Fibroblast of skin of back (primary cell): Measurements from ENCODE around the gene TCF7L2.

Experiments used
- DNase-seq: peaks from one replicate; pipeline ENCODE4 v3.0.0-alpha.2; 2013

The TCF7L2 gene

DNA sequence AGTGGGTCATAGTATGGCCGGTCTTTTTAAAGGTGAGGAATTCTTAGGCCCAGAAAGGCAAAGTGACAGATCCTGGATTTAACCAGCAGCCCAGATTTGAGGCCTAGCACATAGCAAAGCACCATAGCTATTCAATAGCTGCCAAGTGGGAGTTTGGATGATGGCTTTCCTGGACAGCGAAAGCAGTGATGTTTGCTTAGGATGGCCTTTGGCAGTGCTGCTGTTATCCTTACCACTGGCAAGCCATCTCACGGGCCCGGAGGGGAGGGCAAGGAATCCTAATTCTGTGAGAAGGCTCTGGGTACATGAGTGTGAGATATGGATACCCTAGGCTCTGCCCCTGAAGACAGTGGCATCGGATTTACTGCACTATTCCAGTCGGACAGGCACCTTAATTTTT lies 50.4 kb downstream of the TCF7L2 start:
- DNase-seq = no peak

DNA sequence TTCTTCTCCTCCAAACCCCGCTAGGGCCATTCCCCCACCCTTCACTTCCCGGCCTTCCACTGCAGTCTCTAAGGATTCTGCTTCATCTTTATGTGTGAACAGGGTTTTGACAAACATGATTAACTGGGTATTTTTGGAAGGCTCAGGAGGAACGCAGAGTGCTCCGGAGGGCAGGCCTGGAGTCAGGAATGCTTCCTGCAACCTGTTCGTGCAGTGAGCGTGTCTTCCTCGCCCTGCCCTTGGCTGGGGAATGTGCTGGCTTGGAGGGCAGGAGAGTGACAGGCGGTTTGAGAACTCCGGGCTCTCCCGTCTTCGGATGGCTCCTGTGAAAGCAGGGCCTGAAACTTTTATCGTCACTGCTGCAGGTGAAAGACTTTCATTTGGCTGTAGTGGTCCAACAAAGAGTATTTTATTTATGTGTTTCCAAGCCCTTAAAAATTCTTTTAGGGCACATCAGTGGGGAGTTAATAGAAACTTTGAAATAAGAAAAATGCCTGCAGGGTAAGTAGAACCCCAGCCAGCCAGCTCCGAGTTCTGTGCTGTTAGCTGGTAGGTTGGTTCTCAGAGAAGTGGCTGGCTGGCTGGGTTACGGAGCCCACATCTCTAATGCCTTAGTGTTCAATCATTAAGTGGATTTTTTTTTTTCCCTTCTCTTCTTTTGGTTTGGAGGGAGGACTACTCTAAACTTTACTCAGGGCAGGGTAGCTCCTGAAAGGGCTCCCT lies 51.0 kb downstream of the TCF7L2 start:
- no peak for DNase-seq

DNA sequence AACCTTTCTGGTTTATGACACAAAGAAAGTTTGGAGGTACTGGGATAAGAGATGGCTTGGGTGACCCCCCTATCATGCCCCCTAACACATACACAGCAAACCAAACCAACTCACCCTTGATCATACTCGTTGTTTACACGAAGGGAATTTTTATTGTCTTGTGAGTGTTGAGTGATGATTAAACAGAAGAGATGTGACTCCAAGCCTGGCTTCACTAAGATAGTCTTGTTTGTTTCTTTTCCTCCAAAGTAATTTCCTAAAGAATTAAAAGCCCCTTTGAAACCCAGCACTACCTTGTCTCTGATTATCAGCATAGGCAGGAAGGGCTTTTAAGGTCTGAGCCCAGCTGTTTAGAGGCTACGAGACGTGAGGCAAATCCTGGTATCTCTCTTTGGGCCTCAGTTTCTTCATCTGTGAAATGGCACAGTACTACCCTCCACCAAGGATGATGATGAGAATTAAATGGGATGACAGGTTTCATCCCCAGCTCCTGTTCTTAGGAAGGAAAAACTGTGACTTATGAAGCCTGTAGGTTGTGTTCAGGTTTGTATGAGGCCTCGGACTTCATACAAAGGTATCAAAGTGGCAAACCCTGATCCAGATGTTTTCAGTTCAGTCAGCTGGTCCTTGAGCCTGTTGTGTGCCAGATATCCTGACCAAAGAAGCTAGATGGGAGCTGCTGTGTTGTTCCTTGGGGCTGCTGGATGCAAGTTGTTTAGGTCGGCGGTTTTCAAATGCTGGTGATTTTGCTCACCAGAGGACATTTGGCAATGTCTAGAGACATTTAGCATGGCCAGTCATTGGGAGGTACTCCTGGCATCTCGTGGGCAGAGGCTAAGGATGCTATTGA lies 51.8 kb downstream of the TCF7L2 start:
- DNase-seq = no peak

DNA sequence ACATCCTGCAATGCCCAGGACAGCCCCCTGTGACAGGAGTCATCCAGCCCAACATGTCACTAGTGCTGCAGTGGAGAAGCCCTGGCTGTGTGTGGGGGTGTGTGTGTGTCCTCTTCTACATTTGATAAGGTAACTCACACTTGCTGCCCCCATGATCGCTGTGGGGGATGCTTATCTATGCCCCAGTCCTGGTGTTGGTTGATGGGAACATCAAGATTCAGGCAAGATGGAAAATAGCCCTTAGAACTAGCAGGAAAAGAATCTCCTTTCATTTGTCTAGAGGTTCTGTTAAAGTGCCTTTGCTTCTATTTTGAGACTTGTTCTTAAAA lies 52.4 kb downstream of the TCF7L2 start:
- no peak for DNase-seq

DNA sequence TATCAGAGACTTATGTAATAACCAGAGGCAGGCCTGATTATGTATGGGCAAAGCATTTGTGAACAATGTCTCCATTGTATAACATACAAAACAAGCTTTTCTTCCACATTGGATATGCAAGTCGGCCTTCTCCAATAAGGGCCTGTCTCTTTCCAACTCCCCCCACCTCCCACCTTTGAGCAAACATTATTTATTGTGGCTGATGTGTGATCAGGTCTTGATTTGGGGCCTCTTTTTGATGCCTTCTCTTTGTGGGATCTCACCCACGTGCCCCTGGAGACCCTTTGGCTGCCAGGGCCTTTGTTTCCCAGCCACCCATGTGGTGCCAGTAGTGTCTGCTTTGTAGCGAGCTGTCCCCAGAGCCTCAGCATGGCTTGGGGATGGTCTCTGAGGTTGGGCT lies 53.0 kb downstream of the TCF7L2 start:
- no peak for DNase-seq

DNA sequence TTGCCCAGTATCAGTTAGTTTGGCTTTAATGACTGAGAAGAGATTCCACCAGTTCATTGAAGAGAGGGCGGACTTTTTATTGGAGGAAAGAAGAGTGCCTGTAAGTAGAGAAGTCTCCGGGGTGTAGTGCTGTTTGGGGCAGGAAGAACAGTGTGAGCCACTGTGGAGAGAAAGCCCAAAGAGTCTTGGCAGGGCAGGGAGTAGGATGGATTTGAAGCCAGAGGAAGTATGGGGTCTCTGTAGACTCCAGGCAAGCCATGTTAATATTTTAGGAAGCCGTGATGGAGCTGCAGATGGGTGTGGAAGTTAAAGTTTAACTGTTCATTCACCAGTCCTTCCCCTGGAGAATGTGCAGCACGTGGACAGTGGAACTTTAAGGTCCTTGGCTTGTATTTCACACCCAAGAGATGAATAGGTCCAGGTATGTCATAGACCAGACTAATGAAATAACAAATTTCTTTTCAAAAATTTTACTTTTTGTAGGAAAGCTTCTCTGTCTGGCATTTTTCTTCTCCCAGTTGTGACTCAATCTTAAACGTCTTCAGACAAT lies 54.1 kb downstream of the TCF7L2 start:
- DNase-seq = no peak

DNA sequence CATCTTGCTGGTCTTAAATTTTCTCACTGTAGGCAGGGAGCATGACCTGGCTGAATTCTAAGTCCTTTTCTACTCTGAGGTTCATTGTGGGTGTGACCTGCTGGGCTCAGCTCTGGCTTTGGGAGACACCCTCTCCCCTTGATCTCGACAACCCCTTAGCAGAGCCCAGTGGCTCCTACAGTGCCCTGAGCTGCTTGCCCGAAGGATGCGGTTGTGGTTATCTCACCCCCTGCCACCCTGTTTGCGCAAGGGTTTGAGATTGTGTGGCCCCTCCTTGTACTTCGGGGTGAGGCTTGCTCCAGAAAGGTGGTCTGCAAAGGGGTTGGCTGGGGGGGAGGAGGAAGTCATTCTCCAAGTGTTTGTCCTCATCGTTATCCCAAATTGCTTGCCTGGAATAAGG lies 55.3 kb downstream of the TCF7L2 start:
- no peak for DNase-seq

DNA sequence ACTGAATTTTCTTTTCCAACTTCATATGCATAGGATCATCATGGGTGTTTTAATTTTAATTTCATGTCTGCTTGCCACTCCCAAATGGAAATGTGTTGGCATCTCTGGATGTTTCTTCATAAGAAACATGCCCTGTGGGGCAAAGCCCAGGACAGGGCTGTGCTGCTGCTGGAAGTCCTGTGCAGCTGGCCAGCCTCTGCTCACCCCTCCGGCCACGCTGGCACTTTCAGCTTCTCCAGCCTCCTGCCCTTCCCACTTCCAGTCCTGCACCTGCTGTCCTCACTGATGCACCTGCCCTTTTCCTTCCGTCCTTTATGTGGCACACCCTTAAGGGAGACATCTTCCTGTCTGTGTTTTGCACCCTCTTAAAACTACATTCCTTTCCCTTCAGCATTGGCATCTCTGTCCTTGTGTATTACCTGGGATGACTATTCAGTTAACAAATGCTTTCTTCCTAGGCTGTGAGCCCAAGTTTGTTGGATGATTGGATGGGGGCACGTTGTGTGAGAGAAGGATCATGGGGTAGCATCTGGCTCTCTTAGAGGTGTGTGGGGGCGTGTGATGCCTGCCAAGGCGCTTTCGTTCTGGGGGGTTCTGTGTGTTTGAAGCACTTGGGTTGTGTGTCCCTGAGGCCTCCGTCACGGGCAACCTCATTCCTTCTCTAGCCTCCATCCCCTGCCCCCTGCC lies 56.8 kb downstream of the TCF7L2 start:
- no peak for DNase-seq

DNA sequence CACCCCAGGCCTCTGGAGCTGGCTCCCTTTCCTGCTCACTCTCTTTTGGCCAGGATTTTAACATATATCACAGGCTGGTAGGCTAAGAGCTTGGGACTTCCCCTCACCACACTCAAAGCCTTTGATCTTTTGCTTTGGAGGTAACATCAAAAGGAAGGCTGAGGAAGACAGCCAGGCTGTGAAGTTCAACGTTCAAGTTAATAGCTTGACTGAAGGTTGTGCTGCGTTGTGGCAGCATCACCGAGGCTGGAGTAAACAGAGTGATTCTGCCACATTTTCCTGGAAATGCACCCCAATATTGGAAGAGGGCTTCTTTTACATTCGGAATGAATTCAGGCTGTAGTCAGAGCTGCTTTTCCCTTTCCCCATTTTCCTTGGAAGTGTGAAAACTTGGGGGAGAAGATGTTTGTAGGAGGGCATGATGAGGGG lies 57.3 kb downstream of the TCF7L2 start:
- no peak for DNase-seq

DNA sequence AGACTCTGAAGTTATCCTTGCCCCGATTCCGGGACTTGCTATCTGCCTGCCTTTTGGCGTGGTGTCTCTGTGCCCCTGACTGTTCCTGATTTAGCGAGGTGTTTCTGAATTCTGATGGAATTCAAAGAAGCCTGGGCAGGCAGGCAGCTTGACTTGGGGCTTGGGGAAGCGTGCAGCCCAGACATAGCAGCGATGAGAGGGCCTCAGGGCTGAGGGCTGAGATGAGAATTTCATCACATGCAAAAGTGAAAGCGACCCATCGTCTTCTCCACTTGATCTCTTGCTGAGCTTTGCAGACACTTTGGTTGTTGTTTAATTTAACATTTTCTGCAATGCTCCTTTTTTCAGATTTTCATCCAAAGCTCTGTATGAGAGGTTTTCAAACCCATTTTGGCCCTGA lies 57.8 kb downstream of the TCF7L2 start:
- DNase-seq = no peak

DNA sequence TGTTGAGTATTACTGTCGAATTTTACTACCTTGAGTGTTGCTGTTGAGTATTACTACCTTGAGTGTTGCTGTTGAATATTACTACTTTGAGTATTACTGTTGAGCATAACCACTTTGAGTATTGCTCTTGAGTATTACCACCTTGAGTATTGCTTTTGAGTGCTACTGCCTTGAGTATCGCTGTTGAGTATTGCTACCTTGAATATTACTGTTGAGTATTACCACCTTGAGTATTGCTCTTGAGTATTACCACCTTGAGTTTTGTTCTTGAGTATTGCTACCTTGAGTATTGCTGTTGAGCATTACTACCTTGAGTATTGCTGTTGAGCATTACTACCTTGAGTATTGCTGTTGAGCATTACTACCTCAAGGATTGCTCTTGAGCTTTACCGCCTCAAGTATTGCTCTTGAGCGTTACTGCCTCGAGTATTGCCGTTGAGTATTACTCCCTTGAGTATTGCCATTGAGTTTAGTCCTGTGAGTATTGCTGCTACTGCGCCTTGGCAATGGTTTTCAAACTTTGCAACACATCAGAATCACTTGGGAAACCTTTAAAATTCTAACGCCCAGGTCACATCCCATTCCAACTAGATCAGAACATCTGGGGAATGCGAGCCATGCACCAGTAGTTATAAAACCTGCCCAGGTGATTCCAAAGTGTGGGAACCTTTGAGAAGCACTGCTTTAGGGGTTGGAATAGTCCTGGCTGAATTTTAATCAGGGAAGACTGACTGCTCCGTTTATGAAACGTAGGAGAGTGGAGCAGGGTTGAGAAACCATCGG lies 61.7 kb downstream of the TCF7L2 start:
- no peak for DNase-seq

DNA sequence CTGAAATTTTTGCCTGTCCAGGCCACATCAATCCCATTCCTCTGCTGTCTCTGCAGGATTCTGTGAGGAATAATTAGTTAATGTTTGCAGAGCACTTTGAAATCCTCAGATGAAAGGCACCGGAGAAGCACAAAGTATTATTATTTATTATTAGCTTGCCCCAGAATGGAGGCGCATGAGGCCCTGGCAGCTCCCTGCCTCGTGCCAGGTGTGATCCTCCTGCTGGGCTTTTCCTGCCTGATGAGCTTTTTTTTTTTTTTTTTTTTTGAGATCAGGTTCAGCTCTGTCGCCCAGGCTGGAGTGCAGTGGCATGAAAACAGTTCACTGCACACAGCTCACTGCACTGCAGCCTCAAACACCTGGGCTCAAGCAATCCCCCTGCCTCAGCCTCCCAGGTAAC lies 65.2 kb downstream of the TCF7L2 start:
- no peak for DNase-seq

DNA sequence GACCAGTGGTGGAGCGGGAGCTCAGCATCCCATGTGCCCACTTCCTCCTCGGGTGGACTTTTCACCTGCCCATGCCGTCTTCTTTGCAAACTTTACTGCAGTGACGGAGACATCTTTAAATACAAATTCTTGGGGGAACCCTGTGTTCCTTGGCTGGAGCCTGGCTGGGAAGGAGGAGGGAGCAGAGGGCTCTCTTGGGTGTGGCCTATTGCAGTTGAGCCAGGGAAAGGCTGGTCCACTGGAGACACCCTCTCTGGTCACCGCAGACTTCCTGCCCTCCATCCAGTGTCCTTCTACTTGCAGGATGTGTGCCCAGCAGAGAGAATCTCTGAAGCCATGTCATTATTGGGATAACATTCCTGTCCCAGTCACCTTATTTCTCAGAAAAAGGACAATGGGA lies 67.3 kb downstream of the TCF7L2 start:
- DNase-seq = no peak

DNA sequence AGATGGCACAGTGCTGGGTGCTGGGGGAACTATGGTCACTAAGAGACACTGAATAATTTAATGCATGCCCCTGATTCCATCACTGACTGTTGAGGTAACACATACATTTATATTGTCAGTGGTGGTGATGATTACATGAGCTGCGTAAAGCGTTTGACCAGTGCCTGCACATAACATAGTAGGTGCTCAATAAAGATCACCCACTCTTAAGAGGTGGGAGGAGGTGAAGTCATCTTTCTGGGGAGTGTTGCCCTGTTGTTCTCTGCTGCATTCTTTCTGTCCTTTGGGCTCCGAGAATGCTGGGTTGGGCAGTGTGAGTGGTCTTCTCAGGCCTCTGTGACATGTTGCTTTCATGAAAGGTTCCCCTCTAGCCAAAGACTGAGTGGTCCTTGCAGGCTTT lies 68.0 kb downstream of the TCF7L2 start:
- no peak for DNase-seq

DNA sequence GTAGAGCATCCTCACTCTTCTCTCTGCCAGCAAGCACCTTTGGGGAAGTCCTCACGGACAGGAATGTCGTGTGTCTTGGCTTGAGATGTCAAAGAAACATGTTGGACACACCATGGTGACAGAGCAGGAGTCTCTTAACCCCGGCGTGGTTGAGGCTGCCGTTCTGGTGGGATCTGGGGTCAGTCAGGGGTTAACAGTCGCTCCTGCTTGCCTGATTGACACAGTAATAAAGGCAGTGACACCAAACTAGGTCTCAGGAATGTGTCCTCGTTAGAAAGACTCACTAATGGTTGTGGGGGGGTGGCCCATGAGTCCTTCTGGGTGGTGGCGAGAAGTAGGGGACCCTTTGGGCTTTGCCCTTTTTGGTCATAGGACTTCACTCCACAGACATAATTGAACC lies 69.0 kb downstream of the TCF7L2 start:
- DNase-seq = no peak

DNA sequence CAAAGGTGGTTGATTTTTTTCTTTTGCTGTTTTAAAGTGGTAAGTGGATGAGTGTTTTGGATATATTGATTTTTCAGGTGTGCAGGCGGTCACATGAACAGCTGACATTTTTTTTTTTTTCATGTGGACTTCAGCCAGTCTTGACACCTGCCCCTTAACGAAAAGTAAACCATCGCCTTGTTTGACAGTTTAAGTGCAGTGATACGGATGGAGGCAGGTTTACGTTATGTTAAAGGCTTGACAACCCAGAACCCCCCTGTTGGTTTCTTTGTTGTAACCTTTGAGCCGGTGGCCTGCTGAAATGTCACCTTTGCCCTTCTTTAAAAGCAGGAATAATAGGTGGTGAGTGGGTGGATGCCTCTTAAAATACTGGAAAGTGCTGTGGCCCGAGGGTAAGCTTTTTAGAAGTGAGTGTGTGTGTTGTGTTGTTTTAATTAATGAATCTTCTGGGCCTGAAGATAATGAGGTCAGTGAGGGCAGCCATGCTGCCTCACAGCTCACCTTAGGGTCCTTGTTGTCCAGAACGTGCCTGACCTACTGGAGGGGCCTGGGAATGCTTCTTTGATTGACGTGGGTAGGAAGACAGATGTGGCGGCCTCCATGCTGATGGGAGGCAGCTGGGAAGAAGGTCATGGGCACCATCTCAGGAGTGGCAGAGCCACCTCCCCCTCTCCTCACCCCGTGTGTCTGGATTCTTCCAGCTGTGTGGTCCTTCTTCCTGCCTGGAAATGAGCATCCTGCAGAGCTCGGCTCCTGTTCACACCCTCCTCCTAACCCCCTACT lies 69.8 kb downstream of the TCF7L2 start:
- no peak for DNase-seq

DNA sequence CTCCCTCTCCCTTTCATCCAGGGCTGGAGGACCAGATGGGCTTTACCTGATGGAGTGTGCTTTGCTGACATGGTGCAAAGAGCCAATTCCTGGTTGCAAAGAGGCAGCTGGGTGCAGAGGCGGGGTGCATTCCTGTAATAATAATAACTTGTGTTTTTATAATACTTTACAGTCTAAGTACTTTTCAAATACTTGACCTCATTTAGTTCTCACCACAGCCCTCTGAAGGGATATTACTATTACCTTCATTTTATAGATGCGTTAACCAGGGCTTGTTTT lies 70.4 kb downstream of the TCF7L2 start:
- DNase-seq = no peak

DNA sequence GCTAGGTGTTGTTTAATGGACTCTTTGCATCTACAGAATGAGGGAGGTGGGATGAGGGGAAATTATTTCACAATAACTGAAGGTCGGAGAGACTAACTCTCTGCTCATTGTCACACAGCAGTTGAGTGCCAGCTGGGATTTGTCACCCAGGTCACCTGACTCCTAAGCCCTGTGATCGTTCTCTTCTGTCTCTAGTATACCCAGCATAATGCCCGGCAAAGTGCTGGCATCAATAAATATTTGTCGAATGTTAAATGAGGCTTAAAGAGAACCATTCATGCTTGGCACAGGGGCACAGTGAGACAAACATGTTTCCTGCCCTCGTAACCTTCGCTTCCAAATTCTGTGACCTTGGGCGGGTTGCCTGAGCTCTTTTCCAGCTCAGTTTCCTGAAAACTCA lies 70.8 kb downstream of the TCF7L2 start:
- DNase-seq = no peak

DNA sequence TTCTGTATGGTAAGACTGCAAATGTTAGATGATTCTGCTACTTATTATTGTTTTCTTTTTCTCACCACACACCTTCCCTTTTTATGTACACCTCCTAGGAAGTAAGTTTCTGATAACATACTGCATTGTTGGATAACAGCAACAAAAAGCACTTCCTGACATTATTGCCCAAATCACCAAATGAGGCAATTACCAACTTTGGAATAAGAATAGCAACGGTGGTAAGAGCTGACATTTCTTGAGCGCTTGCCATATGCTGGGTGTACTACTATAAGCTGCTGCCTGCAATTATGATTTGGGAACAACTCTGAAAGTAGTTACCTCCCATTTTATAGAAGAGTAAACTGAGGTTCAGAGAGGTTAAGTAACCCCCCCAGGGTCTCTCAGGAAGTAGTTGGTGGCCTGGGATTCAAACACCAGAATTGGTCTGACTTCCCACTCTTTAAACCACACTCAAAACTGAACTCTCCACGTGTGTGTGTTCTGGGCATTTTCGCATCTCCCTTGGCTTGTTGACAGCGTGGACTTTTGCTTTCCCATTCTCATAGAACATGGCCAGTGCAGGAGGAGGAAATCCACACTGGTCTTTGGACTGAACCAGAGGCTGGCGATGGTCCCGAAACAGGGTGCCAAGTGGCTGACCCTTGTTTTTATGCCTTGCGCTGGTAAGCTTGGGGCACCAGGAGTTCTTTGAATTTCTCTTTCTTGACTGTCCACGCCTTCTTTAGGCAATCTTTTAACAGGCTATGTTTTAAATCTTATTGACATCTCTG lies 71.4 kb downstream of the TCF7L2 start:
- DNase-seq = no peak

DNA sequence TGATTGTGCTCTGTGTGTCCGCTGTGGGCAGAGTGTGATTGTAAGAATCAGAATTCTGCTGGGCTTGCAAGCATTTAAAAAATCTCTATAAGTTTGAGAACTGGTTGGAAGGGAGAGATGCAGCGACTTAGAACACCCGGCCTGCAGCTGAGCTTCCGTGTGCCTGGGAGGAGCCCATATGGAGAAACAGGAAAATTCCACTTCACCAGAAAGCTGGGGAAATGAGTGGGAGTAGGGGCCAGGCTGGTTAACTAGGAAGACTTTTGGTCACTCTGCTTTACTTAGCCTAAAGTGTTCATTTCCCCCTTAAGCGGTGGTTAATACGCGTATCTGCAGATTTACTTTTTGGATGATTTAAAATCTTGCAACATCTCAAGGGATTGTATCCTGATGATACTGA lies 72.2 kb downstream of the TCF7L2 start:
- no peak for DNase-seq

DNA sequence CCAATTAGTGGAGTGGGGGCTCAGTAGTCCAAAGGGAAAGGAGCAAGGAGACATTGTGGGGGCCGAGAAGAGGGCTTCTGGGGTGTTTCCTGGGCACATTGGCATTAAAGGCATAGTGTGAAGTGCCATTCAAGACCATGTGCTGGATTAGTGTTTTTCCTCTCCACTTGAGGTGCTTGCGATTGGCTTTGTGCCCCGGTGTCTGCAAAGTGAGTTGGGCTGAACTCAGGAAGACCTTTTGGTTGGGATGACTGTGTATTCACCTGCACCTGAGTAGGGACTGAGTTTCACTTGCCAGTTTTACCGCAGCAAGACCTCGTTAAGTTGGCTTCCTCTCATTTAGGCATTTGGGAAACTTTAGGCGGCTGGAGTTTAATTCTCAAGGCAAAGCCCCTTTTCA lies 73.0 kb downstream of the TCF7L2 start:
- no peak for DNase-seq
